BLaER1 (cell line): ENCODE measurements around the gene NRG3.
"Not testable (repeated sequence)": the region's sequence is repeated elsewhere in the genome, so short reads cannot be mapped to it uniquely, and the experiment has no call there.

Source experiments
- H3K27ac ChIP-seq: shearing (Covaris generic); formaldehyde crosslinking; 2 replicates; pipeline ENCODE4 v1.8.1; 2022
- H3K27me3 ChIP-seq: shearing (Covaris generic); formaldehyde crosslinking; 2 replicates; pipeline ENCODE4 v1.8.1; 2022
- H3K36me3 ChIP-seq: shearing (Covaris generic); formaldehyde crosslinking; 2 replicates; pipeline ENCODE4 v1.8.1; 2022
- H3K4me1 ChIP-seq: shearing (Covaris generic); formaldehyde crosslinking; 2 replicates; pipeline ENCODE4 v1.8.1; 2022
- H3K4me2 ChIP-seq: shearing (Covaris generic); formaldehyde crosslinking; 2 replicates; pipeline ENCODE4 v1.8.1; 2022
- H3K4me3 ChIP-seq: shearing (Covaris generic); formaldehyde crosslinking; 2 replicates; pipeline ENCODE4 v1.8.1; 2022
- H3K9ac ChIP-seq: shearing (Covaris generic); formaldehyde crosslinking; 2 replicates; pipeline ENCODE4 v1.8.1; 2022
- H3K9me3 ChIP-seq: shearing (Covaris generic); formaldehyde crosslinking; 2 replicates; pipeline ENCODE4 v1.8.1; 2022
- H4K20me1 ChIP-seq: shearing (Covaris generic); formaldehyde crosslinking; 2 replicates; pipeline ENCODE4 v1.8.1; 2022
- Cebpa-rat ChIP-seq: shearing (Covaris generic); IDR thresholded peaks from 2 replicates; pipeline ENCODE4 v1.8.1; 2022

NRG3 gene

DNA sequence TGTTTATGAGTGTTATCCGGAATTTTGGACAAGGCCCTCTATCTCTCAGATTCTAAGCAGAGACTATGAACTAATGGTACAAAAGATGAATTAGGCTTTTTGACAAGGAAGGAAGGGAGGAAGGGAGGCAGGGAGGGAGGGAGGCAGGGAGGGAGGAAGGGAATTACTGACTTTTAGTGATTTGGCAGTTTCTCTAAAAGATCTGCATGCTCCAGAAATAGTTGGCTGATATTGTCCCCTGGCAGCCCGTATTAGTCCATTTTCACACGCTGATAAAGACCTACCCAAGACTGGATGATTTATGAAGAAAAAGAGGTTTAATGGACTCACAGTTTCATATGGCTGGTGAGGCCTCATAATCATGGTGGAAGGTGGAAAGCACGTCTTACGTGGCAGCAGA is 1093.5 kb downstream of the NRG3 start:
- Histone ChIP-seq H3K4me3 (no peak overlapping the region), H3K4me1 (peaks cover 5% of the 10 kb centered on the region; the same call in 1 of the 2 replicates), H3K27ac (no peak overlapping the region), H3K9ac (no peak overlapping the region), H3K36me3 (no peaks in the 10 kb centered on the region), H3K4me2 (no peak overlapping the region), H3K9me3 (no peaks in the 10 kb centered on the region), H3K27me3 (no peaks in the 10 kb centered on the region), H4K20me1 (no peaks in the 10 kb centered on the region)
- no peak for TF ChIP-seq Cebpa-rat

DNA sequence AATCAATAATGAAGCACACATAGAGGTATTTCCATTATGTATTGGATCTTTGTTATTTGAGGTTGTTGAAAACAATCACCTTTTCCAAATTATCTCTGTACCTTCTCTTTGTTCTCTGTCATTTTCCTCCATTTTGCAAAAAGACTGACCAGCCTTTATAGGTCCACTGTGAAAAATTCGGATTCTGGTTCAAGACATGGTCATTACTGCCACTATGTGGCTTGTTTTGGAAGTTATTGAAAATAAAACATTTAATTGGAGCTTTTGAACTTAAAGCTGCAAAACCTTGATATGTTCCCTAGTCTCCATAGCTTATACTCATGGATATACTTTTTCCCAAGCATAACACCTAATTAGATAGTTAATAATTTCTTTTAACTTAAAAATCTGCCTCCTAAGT is 1094.4 kb downstream of the NRG3 start:
- no peaks in the 10 kb centered on the region for H3K9me3 ChIP-seq
- no peak overlapping the region for H3K9ac ChIP-seq
- peaks cover 5% of the 10 kb centered on the region; the same call in 1 of the 2 replicates for H3K4me1 ChIP-seq
- H4K20me1 ChIP-seq = no peaks in the 10 kb centered on the region
- H3K4me2 ChIP-seq = no peak overlapping the region
- H3K27ac ChIP-seq = no peak overlapping the region
- H3K36me3 ChIP-seq = no peaks in the 10 kb centered on the region
- H3K4me3 ChIP-seq = no peak overlapping the region
- TF ChIP-seq Cebpa-rat = no peak
- H3K27me3 ChIP-seq = no peaks in the 10 kb centered on the region

DNA sequence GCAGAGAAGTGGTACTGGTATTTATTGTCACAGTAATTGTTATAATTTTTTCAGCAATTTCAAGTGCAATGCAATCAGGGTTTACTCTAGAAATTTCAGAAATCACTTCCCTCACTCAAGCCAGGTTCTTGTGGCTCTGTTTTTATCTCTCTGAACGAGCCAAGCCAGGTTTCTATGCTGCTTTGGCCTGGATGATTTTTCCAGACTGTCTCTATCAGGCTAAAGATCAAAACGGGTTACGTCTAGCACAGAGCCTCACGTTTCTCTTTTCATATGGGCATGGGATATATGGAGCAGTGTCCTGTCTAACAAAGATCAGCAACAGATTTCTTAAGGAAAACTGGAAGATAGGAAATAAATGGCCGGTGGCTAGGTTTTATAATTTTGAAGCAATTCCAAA is 1105.3 kb downstream of the NRG3 start:
- H3K9me3 ChIP-seq = no peaks in the 10 kb centered on the region
- no peak overlapping the region for H3K27ac ChIP-seq
- no peak overlapping the region for H3K9ac ChIP-seq
- H3K27me3 ChIP-seq = no peaks in the 10 kb centered on the region
- H4K20me1 ChIP-seq = no peaks in the 10 kb centered on the region
- no peak for TF ChIP-seq Cebpa-rat
- peaks cover 12% of the 10 kb centered on the region; the same call in 1 of the 2 replicates for H3K36me3 ChIP-seq
- H3K4me2 ChIP-seq = no peak overlapping the region
- H3K4me3 ChIP-seq = no peak overlapping the region
- no peaks in the 10 kb centered on the region for H3K4me1 ChIP-seq

DNA sequence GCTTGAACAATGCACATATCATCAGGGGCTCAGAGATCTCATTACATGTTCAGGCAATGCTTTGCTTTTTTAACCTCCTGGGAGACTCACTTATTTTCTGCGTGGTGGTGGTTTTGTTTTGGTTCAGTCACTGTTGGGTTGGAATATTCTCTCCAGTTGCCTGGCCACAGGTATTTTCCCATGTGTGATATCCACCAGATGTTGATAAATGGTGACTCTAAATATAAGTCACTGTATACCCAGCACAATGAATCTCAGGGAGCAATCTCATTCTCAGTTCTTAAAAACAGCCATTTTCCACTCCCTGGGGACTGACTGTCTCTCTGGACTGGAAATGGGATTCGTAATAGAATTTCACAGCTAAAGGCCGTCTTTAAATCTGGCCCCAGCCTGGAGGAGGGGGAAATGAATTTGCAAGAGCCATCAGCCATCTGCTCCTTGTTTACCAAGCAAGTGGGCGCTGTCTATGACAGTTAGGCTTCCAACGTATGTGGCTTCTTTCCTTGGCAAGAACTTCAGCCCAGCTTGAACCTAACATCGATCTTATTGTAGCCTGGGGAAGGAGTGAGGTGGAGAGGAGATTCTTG is 1106.2 kb downstream of the NRG3 start:
- Histone ChIP-seq H3K4me2 (no peak overlapping the region), H3K9me3 (no peaks in the 10 kb centered on the region), H3K27me3 (no peaks in the 10 kb centered on the region), H3K4me1 (no peaks in the 10 kb centered on the region), H3K36me3 (peaks cover 21% of the 10 kb centered on the region; the same call in 1 of the 2 replicates), H3K27ac (no peak overlapping the region), H3K9ac (no peak overlapping the region), H3K4me3 (no peak overlapping the region), H4K20me1 (no peaks in the 10 kb centered on the region)
- TF ChIP-seq Cebpa-rat = no peak

DNA sequence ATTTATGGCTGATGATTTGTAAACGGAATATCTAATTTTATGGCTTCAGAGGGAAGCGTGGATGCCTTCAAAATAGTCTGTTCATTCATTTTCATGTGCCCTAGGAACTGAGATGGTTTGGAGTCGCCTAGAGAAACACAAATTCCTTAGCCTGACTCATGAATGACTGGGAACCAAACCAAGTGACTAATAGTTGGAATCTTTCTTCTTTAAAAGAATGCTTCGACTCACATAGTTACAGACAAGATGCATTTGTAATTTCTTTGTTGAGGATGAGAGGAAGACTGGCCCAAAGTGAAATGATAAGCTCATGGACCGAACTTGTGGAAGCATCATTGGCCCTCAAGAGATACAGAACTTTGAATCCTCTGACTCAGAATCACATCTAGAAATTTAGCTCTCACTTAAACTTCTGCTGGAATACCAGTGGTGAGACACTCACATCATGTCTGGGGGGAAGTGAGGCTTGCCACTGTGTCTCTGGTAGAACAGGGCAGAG is 1107.2 kb downstream of the NRG3 start:
- no peaks in the 10 kb centered on the region for H3K4me1 ChIP-seq
- H3K9me3 ChIP-seq = no peaks in the 10 kb centered on the region
- H3K4me2 ChIP-seq = no peak overlapping the region
- no peak for TF ChIP-seq Cebpa-rat
- H3K36me3 ChIP-seq = peaks cover 22% of the 10 kb centered on the region; the same call in 1 of the 2 replicates
- H3K27me3 ChIP-seq = no peaks in the 10 kb centered on the region
- H4K20me1 ChIP-seq = no peaks in the 10 kb centered on the region
- H3K27ac ChIP-seq = no peak overlapping the region
- H3K4me3 ChIP-seq = no peak overlapping the region
- H3K9ac ChIP-seq = no peak overlapping the region

DNA sequence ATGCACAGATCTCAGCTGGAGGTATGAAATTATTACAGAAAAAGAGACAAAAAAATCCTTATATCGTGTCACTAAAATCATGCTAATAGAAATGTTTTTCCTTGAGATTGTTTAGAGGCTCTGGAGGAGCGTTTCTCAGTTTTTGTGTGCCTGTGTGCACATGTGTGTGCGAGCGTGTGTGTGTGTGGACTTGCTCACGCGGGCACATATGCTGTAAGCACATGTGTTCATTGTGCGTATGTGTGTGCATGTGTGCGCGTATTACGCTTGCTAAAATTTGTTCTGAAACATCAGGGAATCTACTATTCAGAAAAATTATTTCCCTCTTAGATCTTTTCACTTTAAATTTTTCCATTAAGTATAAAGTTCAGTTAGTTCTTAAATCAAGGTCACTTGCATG is 1111.2 kb downstream of the NRG3 start:
- Histone ChIP-seq H4K20me1 (no peaks in the 10 kb centered on the region), H3K4me2 (no peak overlapping the region), H3K27ac (no peak overlapping the region), H3K9ac (no peak overlapping the region), H3K4me1 (no peaks in the 10 kb centered on the region), H3K27me3 (no peaks in the 10 kb centered on the region), H3K36me3 (peaks cover 17% of the 10 kb centered on the region; the same call in 1 of the 2 replicates), H3K9me3 (no peaks in the 10 kb centered on the region), H3K4me3 (no peak overlapping the region)
- no peak for TF ChIP-seq Cebpa-rat

DNA sequence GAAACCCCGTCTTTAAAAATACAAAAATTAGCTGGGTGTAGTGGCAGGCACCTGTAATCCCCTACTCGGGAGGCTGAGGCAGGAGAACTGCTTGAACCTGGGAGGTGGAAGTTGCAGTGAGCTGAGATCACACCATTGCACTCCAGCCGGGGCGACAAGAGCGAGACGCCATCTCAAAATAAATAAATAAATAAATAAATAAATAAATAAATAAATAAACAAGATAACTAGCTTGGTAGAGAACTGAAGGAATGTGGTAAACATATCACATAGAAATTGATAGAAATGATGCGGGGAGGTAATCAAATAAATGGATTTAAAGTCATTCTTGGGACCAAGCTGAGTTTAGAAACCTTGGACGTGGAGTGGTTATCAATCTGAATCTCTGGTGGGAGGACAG is 1131.5 kb downstream of the NRG3 start:
- H3K27ac ChIP-seq, H3K4me1 ChIP-seq, H3K4me3 ChIP-seq, H3K9me3 ChIP-seq, H3K4me2 ChIP-seq, H3K27me3 ChIP-seq, H4K20me1 ChIP-seq, H3K36me3 ChIP-seq, H3K9ac ChIP-seq: not testable (repeated sequence)

DNA sequence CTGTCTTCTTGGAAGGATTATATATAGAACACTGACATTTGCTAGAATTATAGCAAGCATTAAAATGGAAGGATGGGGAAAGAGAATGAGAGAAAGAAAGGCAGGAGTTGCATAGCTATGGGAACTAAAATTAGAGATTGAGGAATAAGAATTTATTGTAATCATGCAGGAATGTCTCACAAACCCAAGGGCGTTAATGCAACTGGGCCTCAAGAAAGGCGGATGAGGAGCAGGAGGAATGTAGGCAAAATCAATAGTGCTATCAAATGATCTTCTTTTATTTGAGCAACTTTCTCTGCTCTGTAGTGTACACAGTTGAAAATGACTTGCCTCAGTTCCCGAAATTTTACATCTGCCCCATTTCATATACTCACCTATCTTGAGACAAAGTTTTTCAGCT is 1132.5 kb downstream of the NRG3 start:
- no peak for TF ChIP-seq Cebpa-rat
- H4K20me1 ChIP-seq = no peaks in the 10 kb centered on the region
- H3K27me3 ChIP-seq = no peaks in the 10 kb centered on the region
- H3K9ac ChIP-seq = no peak overlapping the region
- H3K27ac ChIP-seq = no peak overlapping the region
- H3K36me3 ChIP-seq = no peaks in the 10 kb centered on the region
- H3K4me3 ChIP-seq = no peak overlapping the region
- H3K4me2 ChIP-seq = no peak overlapping the region
- H3K9me3 ChIP-seq = no peaks in the 10 kb centered on the region
- no peaks in the 10 kb centered on the region for H3K4me1 ChIP-seq

DNA sequence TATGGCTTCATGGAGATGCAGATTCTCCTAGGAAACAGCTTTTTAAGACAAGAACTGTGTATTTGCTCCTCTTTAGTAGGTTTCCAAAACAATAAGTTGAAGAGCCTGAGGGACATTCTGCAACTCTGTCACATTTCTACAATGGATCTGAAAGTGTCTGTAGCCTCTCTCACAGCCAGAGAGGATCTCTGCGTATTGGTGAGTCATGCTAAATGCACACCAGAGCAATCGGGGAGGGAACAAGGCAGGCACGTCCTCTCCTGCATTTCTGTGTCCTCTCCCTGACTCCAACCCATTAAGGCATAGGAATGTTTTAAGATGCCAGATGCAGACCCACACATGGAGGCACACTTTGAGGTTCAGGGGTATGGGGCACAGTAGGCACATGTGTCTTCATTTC is 1137.9 kb downstream of the NRG3 start:
- Histone ChIP-seq H3K27ac (no peak overlapping the region), H3K27me3 (no peaks in the 10 kb centered on the region), H3K9ac (no peak overlapping the region), H3K4me1 (no peaks in the 10 kb centered on the region), H3K4me2 (no peak overlapping the region), H4K20me1 (no peaks in the 10 kb centered on the region), H3K36me3 (no peaks in the 10 kb centered on the region), H3K9me3 (no peaks in the 10 kb centered on the region), H3K4me3 (no peak overlapping the region)
- no peak for TF ChIP-seq Cebpa-rat

DNA sequence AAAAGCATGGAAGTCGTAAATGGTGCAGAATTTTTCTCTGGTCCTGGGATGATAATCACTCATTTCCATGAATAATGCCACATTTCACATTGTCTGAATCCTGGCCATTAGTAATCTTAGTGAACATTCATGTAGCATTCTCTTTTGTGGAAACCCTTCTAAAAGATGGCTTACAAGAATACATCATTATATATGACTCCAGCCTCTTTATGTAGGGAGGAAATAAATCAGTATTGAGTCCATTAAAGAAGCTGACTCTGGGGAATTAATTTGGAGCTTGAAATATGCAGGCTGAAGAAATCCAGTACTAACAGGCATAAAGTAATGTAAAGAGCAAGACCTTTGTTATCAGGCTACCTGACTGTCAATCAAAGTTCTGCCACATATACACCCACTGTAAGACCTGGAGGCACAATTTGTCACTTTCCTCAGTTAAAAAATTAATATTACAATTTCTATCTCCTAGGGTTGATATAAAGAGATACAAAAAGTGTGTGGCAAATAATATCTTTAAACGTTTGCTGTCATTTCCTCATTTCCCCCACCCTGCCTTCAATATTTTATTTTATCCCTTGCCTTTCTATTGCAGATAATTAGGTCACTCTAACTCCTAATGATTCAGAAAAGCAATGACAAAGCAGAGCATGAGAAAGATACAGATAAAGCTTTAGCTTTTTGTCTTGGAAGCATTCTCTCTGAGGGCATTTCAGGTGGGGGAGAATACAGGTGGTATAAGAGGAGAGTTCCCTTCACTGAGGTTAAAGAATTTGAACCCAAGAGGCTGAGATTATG is 1142.3 kb downstream of the NRG3 start:
- Histone ChIP-seq H3K4me1 (no peaks in the 10 kb centered on the region), H3K9ac (no peak overlapping the region), H3K4me3 (no peak overlapping the region), H3K27ac (no peak overlapping the region), H4K20me1 (no peaks in the 10 kb centered on the region), H3K4me2 (no peak overlapping the region), H3K27me3 (no peaks in the 10 kb centered on the region), H3K9me3 (peaks cover 9% of the 10 kb centered on the region; the same call in 1 of the 2 replicates), H3K36me3 (no peaks in the 10 kb centered on the region)
- TF ChIP-seq Cebpa-rat = no peak
